Activated naive CD4-positive, alpha-beta T cell treated with anti-CD3 and anti-CD28 coated beads for 36 hours (primary cell): ENCODE results near the gene BRF1. TPM values are rescaled to one million over a fixed set of nuclear protein-coding genes. Genes with fewer than 3 reads are reported as not detected.
"Not testable (repeated sequence)": the region's sequence is repeated elsewhere in the genome, so short reads cannot be mapped to it uniquely, and the experiment has no call there.

ENCODE experiments used
- CTCF ChIA-PET: fragments of 350-600 bp; sonication (Branson Sonifier 250); formaldehyde crosslinking; loops from one replicate; lab custom pipeline; 2021; ENCODE audit warnings: antibody characterized with exemption; lab: Charles Lee
- DNase-seq: peaks from one replicate; pipeline ENCODE4 v3.0.0-alpha.2; 2020
- H3K27ac Mint-ChIP-seq: one replicate; pipeline ENCODE4 v1.8.0; 2021; ENCODE audit warnings: mild to moderate bottlenecking, mixed read lengths
- H3K27me3 Mint-ChIP-seq: one replicate; pipeline ENCODE4 v1.8.0; 2021; ENCODE audit warnings: low read depth, mixed read lengths
- H3K36me3 Mint-ChIP-seq: one replicate; pipeline ENCODE4 v1.8.0; 2021; ENCODE audit warnings: low read depth, mixed read lengths
- H3K4me1 Mint-ChIP-seq: one replicate; pipeline ENCODE4 v1.8.0; 2021; ENCODE audit warnings: low read depth, mixed read lengths
- H3K4me3 Mint-ChIP-seq: one replicate; pipeline ENCODE4 v1.8.0; 2021; ENCODE audit warnings: mild to moderate bottlenecking, moderate library complexity, mixed read lengths
- H3K9me3 Mint-ChIP-seq: one replicate; pipeline ENCODE4 v1.8.0; 2021; ENCODE audit warnings: mixed read lengths
- intact Hi-C: fragments of 100-400 bp; cut with micrococcal nuclease; formaldehyde crosslinking; loops from one replicate; pipeline ENCODE4 v1.15.1; 2023
- total RNA-seq, 2 experiments: library from RNA; stranded (reverse); gene quantifications; one replicate each; pipeline ENCODE4 v1.2.3, GENCODE V29; 2021

BRF1 gene
- total RNA-seq, 2 experiments from 2014 or later, result 20.6 to 23.4 TPM

DNA sequence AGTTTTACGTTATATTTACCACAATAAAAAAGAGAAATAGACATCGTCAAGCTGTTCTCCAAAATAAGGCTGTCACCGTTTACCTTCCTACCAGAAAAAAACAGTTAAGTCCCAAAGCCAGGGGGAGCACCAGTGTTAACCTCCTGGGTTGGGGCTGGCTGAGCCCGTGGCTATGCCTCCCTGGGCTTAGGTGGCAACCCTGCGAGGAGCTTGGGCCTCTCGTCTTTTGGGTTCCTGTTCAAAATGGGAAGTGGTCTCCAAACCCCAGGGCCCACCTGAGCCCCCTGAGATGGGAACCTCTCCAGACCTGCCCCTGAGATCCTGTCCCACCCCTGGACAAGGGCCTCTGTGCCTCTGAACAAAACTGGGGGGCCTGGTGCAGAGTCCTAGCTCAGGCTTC lies 36.6 kb upstream of the BRF1 start:
- intact Hi-C loops, result no loop called here
- Mint-ChIP-seq H3K27me3 (no peaks in the 10 kb centered on the region), H3K36me3 (no peaks in the 10 kb centered on the region), H3K4me1 (peaks cover 11% of the 10 kb centered on the region), H3K27ac (no peak overlapping the region), H3K4me3 (no peak overlapping the region), H3K9me3 (no peaks in the 10 kb centered on the region)
- CTCF ChIA-PET, result no interaction called here
- no peak for DNase-seq

DNA sequence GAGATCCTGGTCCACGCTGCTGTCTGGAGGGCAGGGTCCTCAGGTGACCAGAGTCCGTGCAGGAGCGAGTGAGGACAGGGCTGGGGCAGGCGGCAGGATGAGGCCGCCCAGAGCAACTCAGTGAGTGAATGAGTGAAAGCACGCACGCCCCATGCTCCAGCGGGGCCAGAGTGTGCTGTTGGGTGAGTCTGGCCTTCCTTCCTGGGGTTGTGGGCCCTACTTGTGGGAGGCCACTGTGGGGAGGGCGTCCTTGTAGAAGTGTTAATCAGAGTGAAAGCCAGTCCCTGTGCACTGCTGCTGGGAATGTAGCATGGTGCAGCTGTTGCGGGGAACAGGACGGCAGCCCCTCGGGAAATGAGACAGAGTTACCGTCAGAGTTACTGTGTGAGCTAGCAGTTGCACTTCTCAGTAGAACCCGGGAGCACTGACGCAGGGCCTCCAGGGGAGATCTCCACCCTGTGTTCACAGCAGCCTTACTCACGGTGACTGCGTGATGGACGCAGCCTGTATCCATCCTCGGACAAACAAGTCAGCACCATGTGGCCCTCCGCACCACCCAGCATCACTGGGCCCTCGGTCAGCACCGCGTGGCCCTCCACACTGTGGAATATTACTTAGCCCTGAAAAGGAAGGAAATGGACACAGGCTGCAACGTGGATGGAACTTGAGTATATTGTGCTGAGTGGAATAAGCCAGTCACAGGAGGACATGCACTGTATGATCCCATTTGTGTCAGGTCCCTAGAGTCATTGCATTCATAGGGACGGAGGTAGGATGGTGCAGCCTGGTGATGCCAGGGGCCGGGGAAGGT lies 35.9 kb upstream of the BRF1 start:
- intact Hi-C loops, result no loop called here
- peaks cover 14% of the 10 kb centered on the region for H3K4me1 Mint-ChIP-seq
- H3K27ac Mint-ChIP-seq, result no peak overlapping the region
- H3K9me3 Mint-ChIP-seq, result no peaks in the 10 kb centered on the region
- DNase-seq, result no peak
- H3K36me3 Mint-ChIP-seq, result no peaks in the 10 kb centered on the region
- no peak overlapping the region for H3K4me3 Mint-ChIP-seq
- CTCF ChIA-PET, result no interaction called here
- H3K27me3 Mint-ChIP-seq, result no peaks in the 10 kb centered on the region

DNA sequence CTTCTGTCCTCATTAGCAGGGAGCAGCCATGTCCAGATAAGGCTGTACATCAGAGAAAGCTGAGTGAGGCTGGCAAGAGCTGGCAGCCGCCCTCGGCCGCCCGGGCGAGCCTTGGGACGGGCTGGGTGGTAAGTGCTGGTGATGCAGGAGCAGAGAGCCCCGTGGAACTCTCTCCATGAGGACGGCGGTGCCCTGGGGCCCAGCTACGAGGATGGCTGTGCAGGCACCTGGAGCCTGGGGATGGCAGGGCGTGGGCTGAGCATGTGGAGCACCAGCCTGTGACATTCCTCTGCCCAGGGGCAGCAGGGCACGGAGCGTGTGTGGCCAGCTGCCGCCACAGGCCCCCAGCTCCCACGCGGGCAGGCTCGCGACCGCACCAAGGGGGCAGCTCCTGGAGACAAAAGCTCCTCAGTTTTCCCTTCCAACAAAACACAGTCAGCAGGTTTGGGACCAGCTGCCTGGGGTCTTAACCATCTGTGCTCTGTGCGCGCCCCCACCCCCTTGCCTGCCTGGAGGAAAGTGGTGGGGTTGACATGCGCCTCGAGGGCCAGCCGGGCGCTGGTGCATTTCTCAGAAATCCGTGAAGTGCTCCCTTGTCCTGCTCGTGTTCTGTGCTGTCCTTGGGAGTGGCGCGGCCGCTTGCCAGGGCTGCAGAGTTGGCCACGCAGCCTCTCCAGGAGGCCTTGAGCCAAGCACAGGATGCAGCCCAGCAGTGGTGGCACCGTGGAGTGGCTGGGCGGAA lies 35.1 kb upstream of the BRF1 start:
- Mint-ChIP-seq H3K36me3 (no peaks in the 10 kb centered on the region), H3K27ac (no peak overlapping the region), H3K27me3 (no peaks in the 10 kb centered on the region), H3K4me3 (no peak overlapping the region), H3K4me1 (peaks cover 19% of the 10 kb centered on the region), H3K9me3 (no peaks in the 10 kb centered on the region)
- intact Hi-C loops, result no loop called here
- CTCF ChIA-PET, result no interaction called here
- DNase-seq, result no peak

DNA sequence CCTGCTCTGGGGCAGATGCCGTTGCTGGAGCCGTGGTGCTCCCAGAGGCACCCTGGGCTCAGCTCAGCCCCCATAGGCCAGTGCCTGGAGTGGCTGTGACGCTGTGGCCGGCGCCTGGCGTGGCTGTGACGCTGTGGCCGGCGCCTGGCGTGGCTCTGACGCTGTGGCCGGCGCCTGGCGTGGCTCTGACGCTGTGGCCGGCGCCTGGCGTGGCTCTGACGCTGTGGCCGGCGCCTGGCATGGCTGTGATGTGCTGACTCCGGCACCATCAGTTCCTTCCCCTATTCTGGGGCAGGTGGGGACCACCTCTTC lies 34.4 kb upstream of the BRF1 start:
- CTCF ChIA-PET, H3K27me3 Mint-ChIP-seq, H3K4me3 Mint-ChIP-seq, H3K27ac Mint-ChIP-seq, intact Hi-C loops, H3K36me3 Mint-ChIP-seq, DNase-seq, H3K9me3 Mint-ChIP-seq: not testable (repeated sequence)
- peaks cover 23% of the 10 kb centered on the region for H3K4me1 Mint-ChIP-seq

DNA sequence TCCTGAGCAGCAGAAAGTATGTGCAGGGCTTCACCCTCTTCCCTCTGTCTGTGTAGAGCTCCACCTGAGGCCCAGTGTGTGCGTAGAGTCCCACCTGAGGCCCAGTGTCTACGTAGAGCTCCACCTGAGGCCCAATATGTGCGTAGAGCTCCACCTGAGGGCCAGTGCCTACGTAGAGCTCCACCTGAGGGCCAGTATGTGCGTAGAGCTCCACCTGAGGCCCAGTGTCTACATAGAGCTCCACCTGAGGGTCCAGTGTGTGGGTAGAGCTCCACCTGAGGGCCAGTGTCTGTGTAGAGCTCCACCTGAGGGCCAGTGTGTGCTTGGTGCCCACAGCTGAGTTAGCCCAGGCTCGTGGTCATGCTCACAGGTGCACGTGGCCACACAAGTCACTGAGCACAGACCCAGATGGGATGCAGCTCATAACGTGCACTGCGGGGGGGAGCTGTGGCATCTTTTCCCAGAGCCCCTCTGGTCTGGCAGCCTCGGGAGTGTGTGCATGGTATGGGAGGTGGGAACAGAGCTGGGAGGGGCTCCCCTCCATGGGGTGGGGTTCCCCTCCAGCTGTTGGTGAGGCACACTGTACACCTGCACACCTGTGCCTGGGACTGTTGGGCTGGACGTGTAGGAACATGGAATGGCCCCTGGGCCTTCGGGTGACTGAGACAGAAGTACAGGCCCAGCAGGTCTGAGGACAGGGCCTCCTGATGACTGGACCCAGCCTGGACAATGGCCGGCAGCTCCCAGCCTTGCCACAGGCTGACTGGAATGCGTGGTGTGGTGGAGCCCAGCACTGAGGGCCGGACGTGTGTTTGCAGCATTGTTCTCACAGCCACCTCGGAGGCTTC lies 33.8 kb upstream of the BRF1 start:
- Mint-ChIP-seq H3K9me3 (no peaks in the 10 kb centered on the region), H3K4me1 (peaks cover 25% of the 10 kb centered on the region), H3K4me3 (no peak overlapping the region), H3K27ac (no peak overlapping the region), H3K36me3 (no peaks in the 10 kb centered on the region), H3K27me3 (no peaks in the 10 kb centered on the region)
- CTCF ChIA-PET, result no interaction called here
- intact Hi-C loops, result no loop called here
- no peak for DNase-seq

DNA sequence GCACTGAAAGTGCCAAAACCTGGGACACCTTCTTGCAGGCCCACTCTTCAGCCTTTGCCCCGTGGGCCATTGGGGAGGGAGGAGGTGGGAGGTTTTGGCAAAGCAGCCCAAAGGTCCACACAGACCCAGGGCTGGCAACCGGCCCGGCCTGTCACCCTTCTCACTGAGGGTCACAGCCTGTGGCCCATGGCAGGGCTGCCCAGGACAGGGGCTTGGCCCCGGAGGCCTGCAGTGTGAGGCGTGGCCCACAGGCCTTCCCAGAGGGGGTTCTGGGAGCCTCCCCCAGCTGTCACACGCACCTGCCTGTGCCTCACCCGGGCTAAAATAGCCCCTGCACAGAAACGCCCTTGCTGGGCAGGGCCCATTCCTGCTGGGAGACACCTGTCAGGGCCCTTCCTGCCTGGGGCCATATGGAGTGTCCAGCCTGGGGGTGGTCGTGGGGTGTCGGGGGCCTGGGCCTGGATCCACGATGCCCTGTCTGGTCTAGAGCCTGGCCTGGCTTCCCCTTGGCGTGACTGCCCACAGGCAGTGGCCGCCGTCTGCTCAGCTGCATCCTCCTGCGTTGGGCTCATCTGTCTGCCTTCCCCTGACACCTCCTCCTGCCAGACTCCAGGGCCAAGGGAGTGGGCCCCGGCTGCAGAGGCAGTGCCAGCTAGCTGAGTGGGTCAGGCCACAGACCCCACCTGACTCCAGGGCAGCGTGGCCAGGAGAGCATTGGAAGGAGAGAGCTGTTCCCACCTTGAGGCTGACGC lies 33.0 kb upstream of the BRF1 start:
- no peaks in the 10 kb centered on the region for H3K27me3 Mint-ChIP-seq
- no peaks in the 10 kb centered on the region for H3K36me3 Mint-ChIP-seq
- no peak overlapping the region for H3K27ac Mint-ChIP-seq
- DNase-seq, result no peak
- no peaks in the 10 kb centered on the region for H3K9me3 Mint-ChIP-seq
- CTCF ChIA-PET, result no interaction called here
- intact Hi-C loops, result no loop called here
- H3K4me3 Mint-ChIP-seq, result no peak overlapping the region
- H3K4me1 Mint-ChIP-seq, result peaks cover 33% of the 10 kb centered on the region

DNA sequence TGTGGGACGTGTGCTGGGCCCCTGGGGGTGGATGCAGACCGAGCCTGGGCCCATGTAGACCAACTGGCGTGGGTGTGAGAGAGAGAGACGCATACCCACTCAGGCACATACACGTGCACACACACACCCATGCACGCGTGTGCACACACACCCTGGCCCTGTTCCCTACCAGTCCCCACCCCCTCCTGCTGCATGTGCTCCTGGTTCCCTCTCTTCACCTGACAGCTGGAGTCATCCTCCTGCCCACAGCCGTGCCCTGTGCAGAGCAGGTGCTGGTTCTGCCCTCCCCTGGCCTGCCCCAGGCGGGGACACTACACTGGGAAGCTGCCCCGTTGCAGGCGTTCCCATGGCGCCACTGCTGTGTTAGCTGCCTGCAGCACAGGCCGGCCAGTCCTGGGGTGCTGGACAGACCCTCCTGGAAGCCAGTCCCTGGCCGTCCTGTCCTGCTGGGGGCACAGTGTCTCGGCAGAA lies 32.3 kb upstream of the BRF1 start:
- H3K4me3 Mint-ChIP-seq, result no peak overlapping the region
- no peaks in the 10 kb centered on the region for H3K9me3 Mint-ChIP-seq
- H3K27ac Mint-ChIP-seq, result no peak overlapping the region
- CTCF ChIA-PET, result no interaction called here
- H3K27me3 Mint-ChIP-seq, result no peaks in the 10 kb centered on the region
- H3K4me1 Mint-ChIP-seq, result peaks cover 39% of the 10 kb centered on the region
- no peaks in the 10 kb centered on the region for H3K36me3 Mint-ChIP-seq
- intact Hi-C loops, result no loop called here
- DNase-seq, result no peak

DNA sequence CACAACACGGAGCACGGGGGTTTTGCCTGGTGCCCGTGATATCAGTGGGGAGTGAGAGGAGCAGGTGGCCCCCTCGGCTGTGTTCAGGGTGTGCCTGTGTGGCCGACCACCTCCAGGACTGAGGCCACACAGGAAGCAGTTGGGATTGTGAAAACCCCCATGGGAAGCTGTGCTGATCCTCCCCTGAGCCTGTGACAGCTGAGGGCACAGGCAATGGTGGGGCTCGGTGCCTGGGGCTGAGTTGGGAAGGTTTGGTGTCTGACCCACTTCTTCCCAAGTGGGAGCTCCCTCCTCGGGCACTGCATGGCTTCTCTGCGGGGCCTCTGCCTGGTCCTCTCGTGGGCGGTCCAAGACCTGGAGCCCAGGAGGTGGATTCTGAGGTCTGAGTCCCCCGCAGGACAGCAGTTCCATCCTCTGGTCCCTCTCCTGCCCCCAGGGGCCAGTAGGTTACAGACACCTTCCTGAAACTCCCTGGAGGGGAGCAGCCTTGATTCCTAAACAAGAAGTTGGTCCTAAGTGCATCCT lies 31.6 kb upstream of the BRF1 start:
- H3K4me3 Mint-ChIP-seq, result no peak overlapping the region
- DNase-seq, result no peak
- no peaks in the 10 kb centered on the region for H3K9me3 Mint-ChIP-seq
- no peaks in the 10 kb centered on the region for H3K36me3 Mint-ChIP-seq
- CTCF ChIA-PET, result no interaction called here
- H3K27ac Mint-ChIP-seq, result no peak overlapping the region
- peaks cover 39% of the 10 kb centered on the region for H3K4me1 Mint-ChIP-seq
- no peaks in the 10 kb centered on the region for H3K27me3 Mint-ChIP-seq
- intact Hi-C loops, result no loop called here

DNA sequence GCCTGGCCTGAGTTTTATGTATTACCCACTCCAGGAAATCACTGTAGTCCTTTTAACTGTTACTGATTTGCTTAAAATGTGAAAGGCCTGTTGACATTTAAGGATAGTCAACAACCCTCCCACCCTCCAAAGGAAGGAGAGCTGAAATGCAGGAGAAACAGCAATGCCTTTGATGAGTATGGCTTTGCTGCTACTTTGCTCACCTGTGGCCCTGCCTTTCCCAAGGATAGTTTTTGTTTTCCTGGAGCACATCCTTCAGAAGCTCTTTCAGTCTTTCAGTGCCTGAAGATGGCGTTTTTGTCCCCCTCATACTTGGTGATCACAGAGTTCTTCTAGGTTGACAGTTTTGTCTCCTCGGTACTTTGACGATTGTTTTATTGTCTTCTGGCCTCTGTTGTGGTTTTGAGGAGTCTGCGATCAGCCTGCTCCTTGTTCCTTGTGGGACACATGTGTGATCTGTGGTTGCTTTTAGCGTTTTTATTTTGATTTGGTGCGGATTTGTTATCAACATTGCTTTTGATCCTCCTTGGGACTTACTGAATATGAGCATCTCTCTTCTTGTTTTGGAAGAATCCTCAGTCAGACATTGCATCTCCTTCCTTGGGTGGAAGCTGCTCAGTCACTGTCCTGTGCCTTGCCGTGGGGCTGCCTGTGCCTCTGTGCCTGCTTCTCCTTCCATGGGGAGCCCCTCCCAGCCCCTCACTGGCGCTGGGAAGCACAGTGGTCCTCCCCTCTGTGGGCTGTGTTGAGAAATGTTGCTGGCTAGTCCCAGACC lies 31.0 kb upstream of the BRF1 start:
- H3K27ac Mint-ChIP-seq, result no peak overlapping the region
- CTCF ChIA-PET, result no interaction called here
- peaks cover 39% of the 10 kb centered on the region for H3K4me1 Mint-ChIP-seq
- H3K36me3 Mint-ChIP-seq, result no peaks in the 10 kb centered on the region
- intact Hi-C loops, result no loop called here
- no peak for DNase-seq
- H3K4me3 Mint-ChIP-seq, result no peak overlapping the region
- no peaks in the 10 kb centered on the region for H3K9me3 Mint-ChIP-seq
- H3K27me3 Mint-ChIP-seq, result no peaks in the 10 kb centered on the region

DNA sequence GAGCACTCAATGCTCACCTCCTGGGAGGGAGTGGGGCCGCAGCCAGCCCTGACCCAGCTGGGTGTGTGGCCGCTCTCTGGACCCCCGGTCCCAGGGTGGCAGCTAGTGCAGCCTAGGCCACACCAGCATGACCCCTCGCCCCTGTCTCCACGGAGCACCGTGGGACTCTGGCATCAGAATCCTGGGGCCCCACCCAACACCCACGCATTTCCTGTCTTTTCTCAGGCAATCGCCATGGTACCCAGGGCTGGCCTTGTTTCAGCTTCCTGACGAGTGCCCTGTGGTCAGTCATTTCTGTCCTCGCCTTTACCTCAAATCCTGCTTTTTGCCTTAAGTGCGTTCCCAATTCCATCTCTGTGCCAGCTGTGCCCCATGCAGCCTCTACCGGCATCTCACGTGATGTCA lies 29.7 kb upstream of the BRF1 start:
- Mint-ChIP-seq H3K4me3 (no peak overlapping the region), H3K27ac (no peak overlapping the region), H3K9me3 (no peaks in the 10 kb centered on the region), H3K36me3 (no peaks in the 10 kb centered on the region), H3K4me1 (peaks cover 39% of the 10 kb centered on the region), H3K27me3 (no peaks in the 10 kb centered on the region)
- CTCF ChIA-PET, result no interaction called here
- intact Hi-C loops, result no loop called here
- peak; percentile 28 for DNase-seq

DNA sequence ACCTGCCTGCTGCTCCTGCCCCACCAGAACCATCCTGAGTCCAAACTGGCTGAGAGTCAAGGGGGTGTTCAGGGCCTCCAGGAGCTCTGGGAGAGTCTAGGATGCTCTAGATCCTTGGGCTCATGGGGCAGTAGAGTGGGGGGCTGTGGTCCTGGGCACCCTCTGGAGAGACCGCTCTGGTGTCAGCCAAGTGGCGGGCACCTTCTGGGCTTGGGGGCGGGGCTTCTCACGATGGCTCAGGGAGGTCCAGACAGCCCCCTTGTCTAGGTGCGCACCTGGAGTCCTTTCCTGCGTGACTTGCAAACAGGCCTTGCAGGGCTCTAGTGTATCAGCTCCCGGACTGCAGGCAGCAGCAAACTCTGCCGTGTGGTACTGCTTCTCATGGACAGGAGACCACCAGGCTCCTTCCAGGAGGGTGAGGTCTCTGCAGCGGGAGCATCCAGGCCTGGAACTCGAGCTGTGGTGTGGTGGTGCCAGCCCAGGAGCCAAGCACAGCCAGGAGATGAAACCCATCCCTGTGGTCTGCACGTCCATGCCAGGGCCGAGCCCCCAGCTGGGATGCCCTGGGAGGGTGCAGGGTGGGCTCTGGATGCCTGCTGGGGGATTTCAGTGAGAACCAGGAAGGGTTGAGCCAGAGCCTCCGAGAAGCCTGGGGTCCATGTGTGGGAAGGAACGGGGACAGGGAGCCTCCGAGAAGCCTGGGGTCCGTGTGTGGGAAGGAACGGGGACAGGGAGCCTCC lies 28.8 kb upstream of the BRF1 start:
- CTCF ChIA-PET, result no interaction called here
- H3K27ac Mint-ChIP-seq, result no peak overlapping the region
- no peaks in the 10 kb centered on the region for H3K36me3 Mint-ChIP-seq
- H3K4me3 Mint-ChIP-seq, result no peak overlapping the region
- intact Hi-C loops, result no loop called here
- H3K4me1 Mint-ChIP-seq, result peaks cover 39% of the 10 kb centered on the region
- no peaks in the 10 kb centered on the region for H3K27me3 Mint-ChIP-seq
- no peaks in the 10 kb centered on the region for H3K9me3 Mint-ChIP-seq
- no peak for DNase-seq
